A549 (cell line): ENCODE results near the gene CCDC124.

Experiments
- CHD2 ChIP-seq: fragments of 150-350 bp; IDR thresholded peaks from 2 replicates; pipeline ENCODE4 v1.6.1; 2014; ENCODE audit warnings: low read length; ENCODE audit not compliant: partially characterized antibody
- CTCF ChIP-seq: fragments of >200 bp; sonication (Bioruptor Twin); formaldehyde crosslinking; IDR thresholded peaks from 3 replicates; pipeline ENCODE4 v1.5.1; 2016
- HMGXB4 ChIP-seq: fragments of 250-450 bp; sonication (Bioruptor Pico); IDR thresholded peaks from 2 replicates; pipeline ENCODE4 v1.5.0; 2021; ENCODE audit warnings: mild to moderate bottlenecking, moderate library complexity, borderline replicate concordance
- MAX ChIP-seq: IDR thresholded peaks from 2 replicates; pipeline ENCODE4 v1.6.1; 2012
- POLR2AphosphoS2 ChIP-seq: conservative IDR thresholded peaks from 2 replicates; pipeline ENCODE4 v1.6.1; 2012; ENCODE audit warnings: low read length, improper control_type of control experiment, inconsistent platforms
- RAD21 ChIP-seq, 2 experiments: fragments of >200 bp in 1 of 2; sonication (Bioruptor Twin) in 1 of 2; formaldehyde crosslinking in 1 of 2; IDR thresholded peaks in 1 of 2; conservative IDR thresholded peaks in 1 of 2; 2 replicates in 1 of 2; 3 replicates in 1 of 2; pipeline ENCODE4 v1.6.1; 2012 to 2018; ENCODE audit warnings: inconsistent platforms in 1 of 2
- REST ChIP-seq: fragments of 200-600 bp; sonication (generic); IDR thresholded peaks from 2 replicates; pipeline ENCODE4 v1.6.1; 2016; ENCODE audit warnings: antibody characterized with exemption, mild to moderate bottlenecking, moderate library complexity

- TF ChIP-seq RAD21 (conservative IDR thresholded peaks at IDR 0.05 in 1 of 2, IDR thresholded peaks at IDR 0.05 in 1 of 2) (no peak), REST (no peak), CTCF (no peak), HMGXB4 (CRISPR knock-in tag) (no peak), MAX (no peak), POLR2AphosphoS2 (no peak), CHD2 (no peak)
These were observed 10.7 kb downstream of the CCDC124 start for GRCh38 chr19:17943274-17944221.
